LNCAP (cell line): ENCODE measurements around the gene MYH9.

Source experiments
- TF ChIP-seq, protein P1 (sequence below): fragments of 450-650 bp; IDR thresholded peaks from 2 replicates; pipeline ENCODE4 v1.5.1; 2017; ENCODE audit warnings: mild to moderate bottlenecking

MYH9 gene

GRCh38 chr22:36332623-36333332, 55.0 kb downstream of the MYH9 start:
- TF ChIP-seq, protein P1, sequence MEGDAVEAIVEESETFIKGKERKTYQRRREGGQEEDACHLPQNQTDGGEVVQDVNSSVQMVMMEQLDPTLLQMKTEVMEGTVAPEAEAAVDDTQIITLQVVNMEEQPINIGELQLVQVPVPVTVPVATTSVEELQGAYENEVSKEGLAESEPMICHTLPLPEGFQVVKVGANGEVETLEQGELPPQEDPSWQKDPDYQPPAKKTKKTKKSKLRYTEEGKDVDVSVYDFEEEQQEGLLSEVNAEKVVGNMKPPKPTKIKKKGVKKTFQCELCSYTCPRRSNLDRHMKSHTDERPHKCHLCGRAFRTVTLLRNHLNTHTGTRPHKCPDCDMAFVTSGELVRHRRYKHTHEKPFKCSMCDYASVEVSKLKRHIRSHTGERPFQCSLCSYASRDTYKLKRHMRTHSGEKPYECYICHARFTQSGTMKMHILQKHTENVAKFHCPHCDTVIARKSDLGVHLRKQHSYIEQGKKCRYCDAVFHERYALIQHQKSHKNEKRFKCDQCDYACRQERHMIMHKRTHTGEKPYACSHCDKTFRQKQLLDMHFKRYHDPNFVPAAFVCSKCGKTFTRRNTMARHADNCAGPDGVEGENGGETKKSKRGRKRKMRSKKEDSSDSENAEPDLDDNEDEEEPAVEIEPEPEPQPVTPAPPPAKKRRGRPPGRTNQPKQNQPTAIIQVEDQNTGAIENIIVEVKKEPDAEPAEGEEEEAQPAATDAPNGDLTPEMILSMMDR = no peak

GRCh38 chr22:36331912-36332622, 55.7 kb downstream of the MYH9 start:
- TF ChIP-seq, protein P1 = no peak

DNA sequence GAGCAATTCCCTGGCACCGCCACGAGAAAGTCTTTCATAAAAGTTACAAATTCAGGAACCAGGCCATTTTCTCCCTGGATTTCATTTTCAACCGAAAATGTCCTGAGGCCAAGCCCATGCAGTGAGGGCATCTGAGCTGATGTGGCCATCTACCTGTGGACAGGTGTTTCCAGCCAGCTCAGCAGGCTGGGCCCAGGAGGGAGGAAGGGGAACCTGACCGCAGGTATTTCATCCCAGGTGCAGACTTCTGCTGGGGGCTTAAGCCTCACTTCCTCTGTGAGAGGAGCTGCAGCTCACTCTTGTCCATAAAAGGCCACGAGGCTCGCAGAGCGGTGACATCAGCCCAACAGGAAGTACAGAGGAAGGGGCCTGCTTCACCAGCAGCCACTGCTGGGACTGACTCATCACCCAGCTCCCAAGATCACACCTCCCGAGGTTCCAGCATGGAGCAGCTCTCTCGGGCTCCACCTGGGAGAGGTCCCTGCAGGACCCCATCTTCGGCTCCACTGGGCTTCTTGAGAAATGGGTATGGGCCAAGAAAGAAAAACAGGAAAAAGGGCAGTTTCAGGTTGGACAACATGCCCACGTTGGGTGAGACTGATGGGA, 56.4 kb downstream of the MYH9 start:
- TF ChIP-seq, protein P1 = no peak

DNA sequence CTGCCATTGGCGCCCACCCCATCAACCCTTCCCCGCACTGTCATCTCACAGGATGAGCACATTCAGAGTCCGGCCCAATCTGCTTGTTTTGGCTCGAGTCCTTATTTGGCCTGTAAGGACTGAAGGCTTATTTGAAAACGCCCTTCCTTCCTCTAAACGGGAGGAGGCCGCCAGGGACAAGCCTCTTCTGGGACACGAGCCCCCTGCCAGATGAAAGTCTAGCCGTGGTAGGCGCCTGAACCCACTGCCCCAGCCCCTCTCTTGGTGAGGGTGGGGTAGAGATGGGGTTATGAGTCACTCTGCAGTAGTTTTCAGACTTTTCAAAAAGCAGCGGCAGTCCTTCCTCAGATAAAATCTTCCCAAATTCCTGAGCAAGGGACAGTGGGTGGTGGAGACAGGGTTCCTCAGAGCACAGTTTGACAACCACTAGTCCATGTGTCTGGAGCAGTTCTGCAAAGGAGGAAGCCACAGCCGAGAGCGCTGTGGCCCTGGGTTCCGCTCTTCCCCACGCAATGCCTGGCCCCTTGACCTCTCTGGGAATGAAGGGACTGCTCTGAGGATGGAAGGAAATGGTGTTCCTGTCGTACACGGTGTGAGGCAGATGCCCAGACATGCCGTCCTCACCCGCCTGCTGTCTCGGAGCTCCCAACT, 57.0 kb downstream of the MYH9 start:
- TF ChIP-seq, protein P1 = no peak

- TF ChIP-seq, protein P1 = no peak
These were observed 57.6 kb downstream of the MYH9 start for GRCh38 chr22:36330127-36330526.

DNA sequence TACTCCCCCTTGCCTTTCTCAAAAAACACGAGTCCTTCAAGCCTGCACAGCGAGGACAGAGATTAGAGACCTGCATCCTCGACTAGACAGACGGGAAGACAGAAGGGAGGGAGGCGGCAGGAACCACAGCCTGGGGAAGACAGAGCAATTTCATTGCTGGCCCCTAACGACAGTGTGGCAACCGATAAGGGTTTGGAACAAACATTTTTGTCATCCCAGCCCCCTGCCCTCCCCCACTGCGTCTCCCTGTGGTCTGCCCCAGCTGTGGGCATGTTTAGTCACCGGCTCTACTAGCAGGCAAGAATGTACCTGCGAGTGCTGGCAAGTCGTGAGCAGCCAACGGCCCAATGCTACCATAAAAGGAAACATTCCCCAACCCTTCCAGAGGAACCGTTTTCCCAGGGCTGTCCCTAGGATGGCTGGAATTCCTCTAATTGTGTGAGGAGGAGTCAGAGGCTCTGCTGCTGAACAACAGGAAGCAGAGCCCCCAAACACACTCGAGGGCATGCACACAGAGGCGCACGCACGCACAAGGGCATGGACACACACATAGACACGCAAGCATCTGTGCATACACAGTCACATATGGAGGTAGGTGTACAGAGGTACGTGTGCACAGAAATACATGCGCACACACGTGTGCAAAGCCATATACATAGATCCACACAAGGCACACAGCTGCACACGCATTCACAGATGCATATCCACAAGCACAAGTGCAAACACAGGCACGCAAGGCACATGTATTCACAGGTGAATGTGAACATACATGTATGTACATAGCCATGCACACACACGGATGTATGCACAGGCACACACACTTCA, 58.3 kb downstream of the MYH9 start:
- TF ChIP-seq, protein P1 = no peak
